Middle frontal gyrus (tissue), 1 donor: ENCODE data around the gene XPNPEP3.
A peak's percentile ranks its signal among the peaks of the same experiment; 100 is the strongest.

ENCODE experiments used
- DNase-seq: peaks from one replicate; pipeline ENCODE4 v3.0.0-alpha.2; 2015; ENCODE audit warnings: low spot score; ENCODE audit errors: extremely low spot score

Gene XPNPEP3

DNA sequence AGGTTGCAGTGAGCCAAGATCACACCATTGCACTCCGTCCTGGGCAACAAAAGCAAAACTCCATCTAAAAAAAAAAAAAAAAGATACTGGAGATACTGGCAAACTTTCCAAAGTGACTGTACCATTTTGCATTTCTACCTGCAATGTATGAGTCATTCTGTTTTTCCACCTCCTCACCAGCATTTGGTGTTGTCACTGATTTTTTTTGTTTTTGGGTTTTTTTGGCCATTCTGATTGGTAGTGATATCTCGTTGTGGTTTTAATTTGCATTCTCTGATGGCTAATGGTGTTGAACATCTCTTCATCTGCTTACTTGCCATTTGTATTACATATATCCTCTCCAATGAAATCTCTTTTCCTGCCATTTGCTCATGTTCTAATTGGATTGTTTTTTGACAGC is 82.3 kb downstream of the XPNPEP3 start:
- DNase-seq = no peak

DNA sequence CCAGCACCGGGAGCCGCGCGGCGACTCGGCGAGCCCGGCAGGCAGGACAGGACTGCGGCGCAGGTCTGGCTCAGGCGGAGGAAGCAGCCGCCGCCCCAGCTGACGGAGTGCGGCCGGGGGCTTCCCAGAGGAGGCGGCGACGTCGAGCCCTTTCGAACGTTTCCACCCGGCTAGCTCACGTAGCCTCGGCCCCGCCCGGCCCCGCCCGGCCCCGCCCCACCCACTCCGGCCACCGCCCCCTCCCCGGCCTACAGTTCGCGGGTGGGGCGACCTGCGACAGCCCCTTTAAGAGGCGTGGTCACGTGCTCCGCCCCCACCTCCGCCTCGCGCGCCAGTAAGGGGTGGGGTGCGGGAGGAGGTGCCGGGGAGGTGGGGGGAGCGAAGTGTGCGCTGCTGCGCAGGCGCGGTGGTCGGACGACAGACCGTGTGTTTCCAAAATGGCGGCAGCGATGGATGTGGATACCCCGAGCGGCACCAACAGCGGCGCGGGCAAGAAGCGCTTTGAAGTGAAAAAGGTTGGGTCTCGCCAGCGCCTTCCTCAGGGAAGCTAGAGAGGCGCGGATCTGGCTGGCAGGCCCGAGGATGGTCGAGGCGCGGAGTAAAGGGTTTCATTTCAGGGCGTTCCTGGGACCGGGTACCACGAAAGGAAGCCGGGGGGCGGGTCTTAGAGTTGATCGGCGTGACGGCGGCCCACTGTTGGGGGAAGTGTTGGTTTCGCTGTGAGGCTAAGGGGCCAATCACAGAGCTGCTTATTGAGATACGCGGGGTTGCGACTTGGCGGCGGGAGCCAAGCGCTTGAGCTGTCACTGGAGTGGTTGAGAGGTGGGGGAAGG is 94.2 kb downstream of the XPNPEP3 start, which contains the start of gene RBX1:
RBX1 (plus strand) TSS at position 417 of the 833 bp plus-strand sequence; CDS start at position 438, 21 bp downstream.
- DNase-seq = peak; percentile 94

DNA sequence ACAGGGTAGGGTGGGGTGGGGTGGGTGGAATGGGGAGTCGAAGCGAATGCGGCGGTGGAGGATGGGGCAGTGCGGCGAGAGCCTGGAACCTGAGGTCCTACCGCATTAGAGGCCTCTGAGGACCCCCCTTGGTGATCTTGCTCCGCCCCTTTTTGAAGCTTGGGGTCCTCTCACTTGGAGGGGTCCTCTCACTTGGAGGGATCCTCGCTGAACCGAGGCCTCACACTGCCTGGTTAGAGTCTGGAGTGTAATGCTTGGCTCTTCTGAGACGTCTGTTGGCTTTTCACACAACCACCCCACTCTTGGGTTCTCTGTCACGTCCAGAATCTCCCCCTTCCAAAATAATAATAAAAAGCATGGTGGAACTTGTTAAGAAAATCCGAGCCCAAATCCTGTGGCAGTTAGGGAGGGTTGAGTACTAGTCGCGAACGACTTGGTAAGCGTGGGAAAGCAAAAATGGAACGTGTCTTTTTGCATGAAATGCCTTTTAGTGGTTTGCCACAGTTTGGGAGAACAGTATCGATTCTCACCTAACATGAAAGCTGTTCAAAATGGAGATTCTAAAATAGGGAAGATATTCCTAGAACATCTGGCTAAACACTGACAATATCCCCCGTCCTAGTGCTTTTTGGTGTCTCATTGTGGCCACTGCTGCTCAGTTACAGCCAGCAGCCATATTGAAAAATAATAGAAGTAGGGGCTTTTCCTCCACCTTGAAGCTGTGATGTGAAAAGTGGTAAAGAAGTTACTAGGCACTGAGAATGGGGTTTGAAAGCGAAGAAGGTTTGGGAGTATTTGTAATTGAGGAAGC is 95.1 kb downstream of the XPNPEP3 start:
- no peak for DNase-seq

DNA sequence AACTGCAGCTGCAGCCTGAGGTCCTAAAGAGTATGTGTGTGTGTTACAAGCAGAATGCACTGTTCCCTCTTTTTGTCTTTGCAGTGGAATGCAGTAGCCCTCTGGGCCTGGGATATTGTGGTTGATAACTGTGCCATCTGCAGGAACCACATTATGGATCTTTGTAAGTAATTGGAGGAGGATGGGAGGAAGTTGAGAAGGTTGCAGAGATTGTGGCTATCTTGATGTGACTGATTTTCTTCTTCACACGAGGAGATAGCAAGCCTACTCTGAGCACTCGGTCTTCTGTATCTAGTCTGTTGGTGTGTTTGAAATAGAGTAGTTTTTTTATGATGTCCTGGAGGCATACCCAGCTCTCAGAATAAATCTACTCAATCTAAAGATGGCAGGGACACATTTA is 96.5 kb downstream of the XPNPEP3 start:
- no peak for DNase-seq

DNA sequence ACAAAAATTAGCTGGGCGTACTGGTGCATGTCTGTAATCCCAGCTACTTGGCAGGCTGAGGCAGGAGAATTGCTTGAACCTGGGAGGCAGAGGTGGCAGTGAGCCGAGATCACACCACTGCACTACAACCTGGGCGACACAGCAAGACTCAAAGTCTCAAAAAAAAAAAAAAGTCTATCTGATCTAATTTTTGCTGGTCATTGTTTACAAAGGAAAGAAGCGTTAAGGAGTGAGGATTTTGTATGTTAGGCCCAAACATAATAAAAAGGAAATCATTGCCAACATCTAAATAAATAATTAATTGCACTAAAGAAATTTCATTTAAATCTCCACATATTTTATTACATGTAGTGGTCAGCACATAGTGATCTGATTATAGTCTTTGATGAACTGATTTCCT is 97.2 kb downstream of the XPNPEP3 start:
- no peak for DNase-seq

DNA sequence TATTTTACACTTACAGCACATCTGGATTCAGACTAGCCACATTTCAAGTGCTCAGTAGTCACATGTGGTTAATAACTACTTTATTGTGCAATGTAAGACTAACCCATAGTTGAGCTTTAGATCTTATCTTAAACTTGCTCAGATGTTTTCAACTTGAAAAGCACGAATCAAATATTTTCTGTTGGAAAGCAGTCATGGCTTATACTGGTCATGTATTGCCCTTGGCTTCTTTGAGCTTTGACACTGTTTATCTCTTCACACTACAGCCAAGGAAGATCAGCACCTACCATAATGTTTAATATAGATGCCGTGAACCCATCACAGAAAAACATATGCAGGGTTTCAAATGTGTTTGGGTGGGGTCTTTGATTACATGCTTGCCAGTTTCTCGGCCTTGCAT is 98.6 kb downstream of the XPNPEP3 start:
- DNase-seq = no peak

DNA sequence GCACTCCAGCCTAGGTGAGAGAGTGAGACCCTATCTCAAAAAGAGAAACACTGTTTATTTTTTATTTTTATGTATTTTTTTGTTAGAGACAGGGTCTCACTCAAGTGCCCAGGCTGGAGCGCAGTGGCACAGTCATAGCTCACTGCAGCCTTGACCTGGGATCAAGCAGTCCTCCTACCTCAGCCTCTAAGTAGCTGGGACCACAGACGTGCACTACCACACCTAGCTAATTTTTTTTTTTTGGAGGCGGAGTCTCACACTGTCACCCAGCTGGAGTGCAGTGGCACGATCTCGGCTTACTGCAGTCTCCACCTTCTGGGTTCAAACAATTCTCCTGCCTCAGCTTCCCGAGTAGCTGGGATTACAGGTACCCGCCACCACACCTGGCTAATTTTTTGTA is 100.7 kb downstream of the XPNPEP3 start:
- no peak for DNase-seq

DNA sequence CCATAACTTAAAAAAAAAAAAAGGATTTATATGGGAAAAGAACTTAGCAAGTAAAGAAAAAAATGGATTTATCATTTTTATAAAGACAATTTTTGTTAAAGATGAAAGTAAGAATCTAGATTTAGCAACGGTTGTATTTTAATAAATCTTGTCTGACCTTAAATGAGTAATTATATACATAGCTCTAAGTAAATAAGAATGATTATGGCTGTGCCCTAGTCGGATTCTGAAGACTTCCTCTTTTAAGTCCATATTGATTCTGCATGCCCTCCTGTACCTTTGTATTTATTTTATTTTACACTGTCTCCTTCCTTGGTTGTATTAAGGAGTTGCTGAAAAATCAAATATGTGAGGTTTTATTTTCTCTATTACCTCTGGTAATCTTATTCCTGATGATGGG is 101.4 kb downstream of the XPNPEP3 start:
- DNase-seq = no peak

DNA sequence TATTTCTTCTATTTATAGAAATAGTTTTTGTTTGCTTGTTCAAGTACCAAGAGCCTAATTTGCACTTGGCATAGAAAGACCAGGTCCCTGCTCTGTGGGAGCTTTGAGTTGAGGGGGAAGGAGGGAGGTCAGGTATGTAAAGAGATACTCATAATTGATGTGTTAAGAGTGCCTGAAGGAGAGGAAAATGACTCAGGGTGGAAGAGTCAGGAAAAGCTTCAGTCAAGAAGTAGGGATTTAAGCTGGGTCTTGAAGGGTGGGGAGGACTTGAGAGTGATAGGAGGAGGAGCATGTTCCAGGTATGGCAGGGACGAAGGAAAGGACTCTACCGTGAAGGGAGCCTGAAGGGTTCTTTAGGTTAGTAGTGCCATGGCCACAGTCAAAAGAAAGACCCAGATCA is 103.2 kb downstream of the XPNPEP3 start:
- no peak for DNase-seq

DNA sequence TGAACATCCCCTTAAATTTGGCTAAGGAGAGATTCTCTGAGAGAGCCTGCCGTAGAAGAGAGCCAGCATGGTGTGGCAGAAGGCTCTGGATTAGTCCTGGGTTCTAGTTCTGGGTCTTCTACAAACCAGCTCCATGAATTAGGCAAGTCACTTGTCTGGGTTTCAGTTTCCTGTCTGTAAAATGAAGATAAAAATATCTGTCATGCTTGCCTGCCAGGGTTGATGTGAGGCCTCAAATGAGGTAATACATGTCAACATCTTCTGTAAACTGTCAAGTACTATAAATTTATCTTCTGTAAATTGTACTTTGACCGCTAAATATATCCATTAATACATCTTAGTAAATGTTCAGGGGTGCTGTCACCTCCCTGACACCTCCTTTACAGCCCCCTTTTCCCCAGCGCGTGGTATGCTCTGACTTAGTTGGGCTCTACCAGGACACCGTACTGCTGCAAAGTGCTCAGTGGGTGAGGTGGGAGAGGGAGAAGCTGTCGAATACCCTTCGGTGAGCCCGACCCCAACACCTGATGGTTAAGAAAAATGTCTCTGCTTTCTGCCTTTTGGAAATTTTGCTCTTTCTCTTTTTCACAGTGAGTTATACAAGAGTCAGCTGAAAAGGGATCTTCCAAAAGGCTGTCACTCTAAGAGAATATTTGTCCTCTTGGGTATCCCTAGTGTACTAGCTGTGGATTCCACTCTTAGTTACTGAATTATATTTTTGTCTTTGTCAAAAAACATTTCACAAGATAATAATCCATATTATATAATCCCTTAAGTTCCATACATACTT is 109.2 kb downstream of the XPNPEP3 start:
- DNase-seq = no peak

DNA sequence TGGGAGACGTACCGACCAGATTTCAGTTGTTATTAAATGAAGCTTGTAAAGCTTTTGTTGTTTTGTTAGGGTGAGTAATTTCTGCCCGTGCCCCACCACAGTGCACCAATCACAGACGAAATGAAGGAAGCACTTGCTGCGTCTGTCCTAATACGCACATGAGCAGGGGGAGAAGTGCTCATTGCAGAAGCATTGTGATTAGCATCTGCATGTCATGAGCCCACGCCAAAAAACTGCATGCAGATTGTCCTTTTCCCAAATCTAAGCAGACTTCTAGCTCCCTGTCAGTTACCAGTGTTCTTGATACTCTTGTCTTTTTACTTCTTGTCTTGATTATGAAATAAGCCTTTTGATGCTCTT is 109.8 kb downstream of the XPNPEP3 start:
- DNase-seq = no peak

DNA sequence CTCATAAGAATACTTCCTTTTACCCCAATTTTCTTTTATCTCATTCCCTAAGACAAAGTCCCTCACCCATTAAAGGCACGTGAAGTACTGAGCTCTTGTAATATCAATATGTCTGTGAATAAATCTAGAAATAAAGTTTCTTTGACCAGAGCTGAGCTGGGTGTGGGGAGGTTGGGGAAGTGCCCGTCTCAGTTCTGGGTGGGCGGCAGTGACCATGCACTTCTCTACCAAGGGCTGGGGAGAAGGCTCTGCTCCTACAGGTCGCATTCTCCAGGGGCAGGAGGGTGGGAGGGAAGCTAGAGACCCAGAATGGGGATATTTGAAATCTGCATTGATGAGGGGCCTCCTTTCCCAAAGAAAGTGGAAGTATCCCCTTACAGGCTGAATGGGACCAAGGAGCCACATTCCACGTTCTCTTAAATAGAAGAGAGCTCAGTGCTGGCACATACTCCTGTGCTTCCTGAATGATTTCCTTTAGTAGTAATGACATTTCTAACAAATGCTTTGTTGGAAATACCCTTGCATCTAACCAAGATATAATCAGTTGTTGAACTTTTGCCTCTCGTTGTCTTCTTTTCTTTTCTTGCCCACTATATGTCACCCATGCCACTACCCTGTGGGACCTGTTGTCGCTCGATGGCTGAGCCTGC is 110.3 kb downstream of the XPNPEP3 start:
- no peak for DNase-seq

DNA sequence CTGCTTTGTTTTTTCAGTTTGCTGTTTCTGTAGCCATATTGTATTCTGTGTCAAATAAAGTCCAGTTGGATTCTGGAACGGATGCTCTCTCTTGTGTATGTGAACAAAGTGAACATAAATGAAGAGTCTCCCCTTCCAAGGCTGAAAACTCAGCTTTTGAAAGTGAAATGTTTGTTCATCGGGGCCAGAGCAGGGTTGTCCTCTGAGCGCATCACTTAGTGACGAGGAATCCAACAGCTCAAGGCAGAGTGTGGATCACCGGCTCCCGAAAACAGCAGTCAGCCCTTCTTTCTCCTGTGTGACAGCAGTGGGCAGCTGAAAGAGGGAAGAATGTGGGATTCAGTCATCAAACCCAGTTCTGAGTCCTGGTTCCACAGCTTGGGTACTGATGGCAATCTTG is 115.6 kb downstream of the XPNPEP3 start:
- DNase-seq = no peak

DNA sequence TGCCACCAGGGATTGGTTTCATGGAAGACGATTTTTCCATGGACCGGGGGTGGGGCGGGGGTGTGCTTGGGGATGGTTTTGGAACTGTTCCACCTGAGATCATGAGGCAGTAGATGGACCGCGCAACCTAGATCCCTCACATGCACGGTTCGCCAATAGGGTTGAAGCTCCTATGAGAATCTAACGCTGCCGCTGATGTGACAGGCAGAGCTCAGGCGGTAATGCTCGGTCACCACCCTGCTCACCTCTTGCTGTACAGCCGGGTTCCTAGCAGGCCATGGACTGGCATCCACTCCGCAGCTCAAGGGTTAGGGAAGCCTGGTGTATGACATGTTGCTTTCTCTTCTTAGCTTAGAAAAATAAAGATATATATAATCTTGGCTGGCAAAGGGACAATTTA is 116.2 kb downstream of the XPNPEP3 start:
- DNase-seq = no peak

DNA sequence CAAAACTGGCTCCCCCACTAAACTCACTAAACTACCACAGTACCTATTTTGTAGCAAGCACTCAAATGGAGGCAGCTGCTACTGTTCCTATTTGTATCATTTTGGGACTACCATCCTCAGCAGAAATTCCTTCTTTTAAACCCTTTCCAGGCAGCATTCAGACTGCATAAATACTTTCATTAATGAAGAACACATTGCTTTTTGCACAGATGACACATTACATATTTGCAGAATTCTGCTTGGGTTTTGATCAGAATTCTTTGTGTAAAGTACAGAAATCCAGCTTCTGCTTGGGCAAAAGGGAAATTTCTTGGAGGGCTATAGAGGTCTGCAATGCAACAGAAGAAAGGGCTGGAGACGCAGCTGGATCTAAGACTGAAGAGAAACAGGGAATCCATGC is 118.4 kb downstream of the XPNPEP3 start:
- DNase-seq = no peak

DNA sequence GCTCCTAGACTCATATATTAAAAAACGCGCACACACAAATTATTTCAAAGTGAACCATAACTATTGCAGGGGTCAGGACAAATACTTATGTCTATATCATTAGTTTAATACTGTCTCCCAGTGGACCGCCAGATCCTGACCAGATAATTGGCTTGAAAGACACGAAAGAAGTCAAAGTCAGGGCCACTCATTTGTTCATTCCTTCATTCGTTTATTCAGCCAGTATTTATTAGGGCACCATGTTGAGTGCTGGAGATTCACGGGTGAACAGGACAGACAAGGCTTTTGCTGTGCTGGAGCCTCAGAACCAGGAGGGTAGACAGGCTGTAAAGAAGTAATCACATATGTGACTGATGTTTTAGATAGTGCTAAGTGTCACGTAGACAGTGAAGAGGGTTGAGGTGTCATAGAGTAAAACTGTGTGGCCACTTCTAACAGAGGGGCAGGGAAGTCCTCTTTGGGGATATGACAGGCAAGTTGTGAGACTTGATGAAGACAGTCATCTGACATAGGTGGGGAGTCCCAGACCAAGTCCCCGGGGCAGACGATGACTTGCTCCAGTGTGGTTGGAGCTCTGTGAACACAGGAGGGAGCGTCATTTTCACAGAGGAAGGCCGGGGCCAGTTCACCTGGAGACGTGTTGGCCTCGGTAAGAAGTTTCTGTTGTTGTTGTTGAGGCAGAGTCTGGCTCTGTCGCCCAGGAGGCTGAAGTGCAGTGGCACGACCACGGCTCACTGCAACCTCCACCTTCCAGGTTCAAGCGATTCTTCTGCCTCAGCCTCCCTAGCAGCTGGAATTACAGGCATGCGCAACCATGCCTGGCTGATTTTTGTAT is 120.1 kb downstream of the XPNPEP3 start:
- DNase-seq = no peak

DNA sequence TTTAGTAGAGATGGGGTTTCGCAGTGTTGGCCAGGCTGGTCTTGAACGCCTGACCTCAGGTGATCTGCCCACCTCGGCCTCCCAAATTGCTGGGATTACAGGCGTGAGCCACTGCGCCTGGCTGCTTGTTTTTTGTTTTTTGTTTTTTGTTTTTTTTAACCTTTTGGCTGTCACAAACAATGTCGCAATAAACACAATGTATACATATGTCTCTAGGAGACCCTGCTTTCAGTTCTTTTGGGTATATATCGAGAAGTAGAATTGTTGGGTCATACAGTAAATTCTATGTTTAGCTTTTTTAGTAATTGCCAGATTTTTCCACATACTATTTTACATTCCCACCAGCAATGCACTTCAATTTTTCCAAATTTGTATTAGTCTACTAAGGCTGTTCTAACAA is 122.2 kb downstream of the XPNPEP3 start:
- no peak for DNase-seq

DNA sequence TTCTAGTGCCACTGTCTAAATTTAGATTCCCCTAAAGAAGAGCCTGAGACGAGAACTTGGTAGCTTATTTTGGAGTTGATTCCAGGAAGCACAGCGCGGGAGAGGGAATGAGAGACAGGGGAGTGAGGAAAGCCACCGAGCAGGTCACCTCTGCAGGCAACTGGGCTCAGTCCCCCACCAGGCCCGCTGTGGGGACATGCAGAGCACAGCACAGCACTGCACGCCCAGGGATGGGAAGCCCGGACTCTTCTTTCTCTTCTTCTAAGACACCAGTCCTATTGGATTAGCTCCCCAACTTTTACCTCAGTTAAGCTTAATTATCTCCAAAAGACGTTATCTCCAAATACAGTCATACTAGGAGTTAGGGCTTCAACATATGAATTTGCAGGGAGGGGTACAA is 122.9 kb downstream of the XPNPEP3 start:
- DNase-seq = no peak
